Astrocyte of the hippocampus (primary cell): ENCODE measurements around the gene PSMA6.
A peak's percentile ranks its signal among the peaks of the same experiment; 100 is the strongest.
"Not testable (repeated sequence)": the region's sequence is repeated elsewhere in the genome, so short reads cannot be mapped to it uniquely, and the experiment has no call there.

ENCODE experiments used
- DNase-seq: peaks from one replicate; pipeline ENCODE4 v3.0.0; 2011; ENCODE audit warnings: low read depth, low spot score

The PSMA6 gene

DNA sequence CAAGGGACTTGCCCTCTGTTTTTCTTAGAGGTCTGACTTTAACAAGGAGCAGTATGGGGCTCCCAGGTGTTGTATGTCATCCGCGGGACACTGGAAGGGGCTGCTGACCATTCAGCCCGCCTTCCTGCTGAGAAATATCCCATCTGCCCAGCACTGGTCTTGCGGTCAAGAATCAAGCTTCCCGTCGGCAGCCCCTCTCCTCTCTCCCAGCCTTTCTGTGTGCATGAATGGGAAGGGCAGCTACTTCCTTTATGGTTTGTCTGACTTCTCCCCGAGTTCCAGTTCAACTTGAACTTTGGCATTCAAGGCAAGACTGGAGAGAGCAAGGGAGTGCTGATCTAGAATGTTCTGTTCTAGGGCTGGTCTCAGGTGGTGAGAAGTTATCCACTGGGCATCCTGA is 51.5 kb downstream of the PSMA6 start:
- no peak for DNase-seq

- no peak for DNase-seq
Measured at GRCh38 chr14:35344107-35344807, 52.1 kb downstream of the PSMA6 start.

- DNase-seq = no peak
Measured at GRCh38 chr14:35346738-35347322, 54.6 kb downstream of the PSMA6 start.

- DNase-seq = no peak
Measured at GRCh38 chr14:35347323-35348043, 55.3 kb downstream of the PSMA6 start.

DNA sequence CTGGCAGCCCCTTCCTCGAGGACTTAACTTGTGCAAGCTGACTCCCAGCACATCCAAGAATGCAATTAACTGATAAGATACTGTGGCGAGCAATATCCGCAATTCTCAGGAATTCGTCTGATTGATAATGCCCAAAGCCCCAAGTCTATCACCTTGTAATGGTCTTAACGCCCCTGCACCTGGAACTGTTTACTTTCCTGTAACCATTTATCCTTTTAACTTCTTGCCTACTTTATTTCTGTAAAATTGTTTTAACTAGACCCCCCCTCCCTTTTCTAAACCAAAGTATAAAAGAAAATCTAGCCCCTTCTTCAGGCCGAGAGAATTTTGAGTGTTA is 55.8 kb downstream of the PSMA6 start:
- not testable (repeated sequence) for DNase-seq

- no peak for DNase-seq
Measured at GRCh38 chr14:35349496-35350365, 57.5 kb downstream of the PSMA6 start.

GRCh38 chr14:35351497-35351896 is 59.3 kb downstream of the PSMA6 start:
- no peak for DNase-seq

- DNase-seq = no peak
Measured at GRCh38 chr14:35351897-35352273, 59.7 kb downstream of the PSMA6 start.

- no peak for DNase-seq
Measured at GRCh38 chr14:35352274-35353233, 60.4 kb downstream of the PSMA6 start.

DNA sequence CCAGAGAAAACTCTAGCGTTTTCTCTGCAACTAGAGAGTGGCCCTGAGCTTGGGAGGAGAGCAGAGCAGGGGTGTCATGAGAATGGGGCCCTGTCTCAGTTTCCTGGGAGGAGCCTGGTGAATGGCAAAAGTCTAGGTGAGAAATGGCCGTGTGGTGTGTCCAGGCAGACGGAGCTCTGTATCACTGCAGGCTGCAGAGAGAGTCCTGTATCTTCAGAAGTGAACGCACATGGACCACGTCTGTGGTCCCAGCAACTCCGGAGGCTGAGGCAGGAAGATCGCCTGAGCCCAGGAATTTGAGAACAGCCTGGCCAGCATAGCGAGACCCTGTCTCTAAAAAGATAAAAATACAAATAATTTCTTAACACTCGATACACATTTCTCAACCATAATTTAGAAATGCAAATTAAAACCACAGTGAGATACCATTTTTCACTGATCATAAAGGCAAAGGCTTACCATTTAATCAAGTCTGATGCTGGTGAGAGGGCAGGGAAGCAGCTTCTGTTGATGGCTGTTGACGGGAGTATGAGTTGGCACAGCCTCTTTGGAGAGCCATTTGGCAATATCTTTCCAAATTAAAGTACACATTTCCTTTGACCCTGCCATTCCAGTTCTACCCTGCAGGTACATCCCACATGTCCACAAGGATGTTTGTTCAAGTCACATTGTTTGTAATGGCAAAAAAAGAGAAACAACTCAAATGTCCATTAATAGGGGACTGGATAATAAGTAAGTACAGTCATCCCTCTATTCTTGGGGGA is 61.4 kb downstream of the PSMA6 start:
- no peak for DNase-seq

DNA sequence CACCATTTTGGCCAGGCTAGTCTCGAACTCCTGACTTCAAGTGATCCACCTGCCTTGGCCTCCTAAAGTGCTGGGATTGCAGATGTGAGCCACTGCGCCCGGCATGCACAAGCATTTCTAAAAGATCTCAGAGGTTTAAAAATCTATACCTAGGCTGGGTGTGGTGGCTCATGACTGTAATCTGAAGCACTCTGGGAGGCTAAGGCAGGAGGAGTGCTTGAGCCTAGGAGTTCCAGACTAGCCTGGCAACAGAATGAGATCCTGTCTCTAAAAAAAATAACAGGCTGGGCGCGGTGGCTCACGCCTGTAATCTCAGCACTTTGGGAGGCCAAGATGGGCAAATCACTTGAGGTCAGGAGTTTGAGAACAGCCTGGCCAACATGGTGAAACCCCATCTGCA is 63.1 kb downstream of the PSMA6 start:
- DNase-seq = not testable (repeated sequence)

DNA sequence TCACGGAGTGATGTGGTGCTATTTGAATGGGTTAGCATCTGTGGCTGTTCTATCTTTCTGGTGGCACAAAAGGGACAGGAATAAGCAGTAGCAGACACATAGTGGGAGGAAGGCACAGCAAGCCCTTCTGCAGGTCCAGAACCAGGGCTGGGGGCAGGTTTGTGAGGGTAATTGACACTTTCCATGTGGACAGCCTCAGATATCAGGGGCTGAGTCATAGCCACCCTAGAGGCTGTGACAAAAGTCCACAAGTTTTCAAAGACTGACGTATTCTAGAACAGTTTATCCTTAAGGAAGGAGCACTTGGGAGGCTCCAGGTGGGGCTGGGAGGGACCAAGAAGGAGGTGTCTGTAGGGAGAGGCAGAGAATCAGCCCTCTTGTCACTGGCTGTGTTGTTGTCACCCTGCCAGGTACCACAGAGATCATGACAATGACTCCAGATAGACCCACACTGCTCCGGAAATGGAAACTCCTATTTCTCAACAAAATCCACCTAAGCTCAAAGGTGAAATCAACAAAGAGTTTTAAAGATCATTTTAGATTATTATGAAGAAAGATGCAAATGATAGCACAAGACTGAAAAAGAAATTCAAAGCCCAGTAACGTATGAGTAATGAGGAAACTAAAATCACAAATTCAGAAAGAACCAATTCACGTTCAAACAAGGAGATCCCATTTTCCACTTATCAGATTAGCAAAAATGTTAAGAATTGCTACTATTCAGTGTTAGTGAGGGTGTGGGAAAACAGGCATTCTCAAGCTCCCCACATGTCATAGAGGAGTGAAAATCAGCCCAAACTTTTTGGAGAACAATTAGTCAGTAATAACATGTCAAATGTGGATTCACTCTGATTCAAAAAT is 64.0 kb downstream of the PSMA6 start:
- peak; percentile 73 for DNase-seq

DNA sequence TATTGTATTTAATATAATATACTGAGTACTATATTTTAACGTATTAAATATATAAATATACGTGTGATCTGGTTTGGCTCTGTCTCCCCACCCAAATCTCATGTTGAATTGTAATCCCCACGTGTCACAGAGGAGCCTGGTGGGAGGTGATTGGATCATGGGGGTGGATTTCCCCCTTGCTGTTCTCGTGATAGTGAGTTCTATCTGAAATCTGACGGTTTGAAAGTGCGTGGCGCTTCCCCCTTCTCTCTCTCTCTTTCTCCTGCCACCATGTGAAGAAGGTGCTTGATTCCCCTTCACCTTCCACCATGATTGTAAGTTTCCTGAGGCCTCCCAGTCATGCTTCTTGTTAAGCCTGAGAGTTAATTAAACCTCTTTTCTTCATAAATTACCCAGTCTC is 67.5 kb downstream of the PSMA6 start:
- not testable (repeated sequence) for DNase-seq

- no peak for DNase-seq
Measured at GRCh38 chr14:35361141-35361480, 68.9 kb downstream of the PSMA6 start.

DNA sequence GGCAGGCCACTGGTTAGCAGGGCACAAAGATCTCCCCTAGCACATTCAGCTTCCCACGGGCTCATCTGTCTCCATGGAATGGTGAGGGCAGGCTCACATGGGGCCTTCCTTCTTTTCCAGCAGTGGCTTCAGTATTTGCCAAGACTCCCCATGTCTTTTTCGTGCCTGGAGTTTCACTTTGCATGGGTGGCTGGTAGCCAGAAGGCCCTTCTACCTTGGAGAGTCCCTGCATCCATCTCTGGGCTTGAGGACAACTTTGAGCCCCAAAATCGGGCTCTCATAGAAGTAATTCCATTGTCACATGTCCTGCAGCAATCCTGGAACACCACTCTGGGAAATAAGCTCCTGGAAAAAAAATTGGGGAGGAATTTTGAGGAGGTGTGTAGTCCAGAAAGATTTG is 70.3 kb downstream of the PSMA6 start:
- no peak for DNase-seq

DNA sequence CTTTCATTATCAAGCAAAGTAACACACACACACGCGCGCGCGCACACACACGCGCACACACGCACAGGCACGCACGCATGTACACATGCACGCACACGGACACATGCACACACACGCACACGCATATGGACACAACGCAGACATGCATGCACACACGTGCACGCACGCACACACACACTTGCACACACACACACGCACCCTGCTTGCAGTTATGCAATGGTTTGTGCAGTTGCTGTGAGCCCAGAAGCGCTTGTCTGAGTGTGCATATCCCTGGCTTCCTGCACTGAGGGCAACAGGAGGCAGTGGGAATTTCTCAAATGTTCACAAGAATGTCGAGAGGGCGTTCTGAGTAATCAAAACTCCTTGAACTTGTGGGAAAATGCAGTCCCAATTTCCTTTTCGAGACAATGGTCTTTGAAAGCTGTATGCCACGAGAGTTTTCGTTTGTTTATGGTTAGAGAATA is 70.8 kb downstream of the PSMA6 start:
- DNase-seq = peak; percentile 68

DNA sequence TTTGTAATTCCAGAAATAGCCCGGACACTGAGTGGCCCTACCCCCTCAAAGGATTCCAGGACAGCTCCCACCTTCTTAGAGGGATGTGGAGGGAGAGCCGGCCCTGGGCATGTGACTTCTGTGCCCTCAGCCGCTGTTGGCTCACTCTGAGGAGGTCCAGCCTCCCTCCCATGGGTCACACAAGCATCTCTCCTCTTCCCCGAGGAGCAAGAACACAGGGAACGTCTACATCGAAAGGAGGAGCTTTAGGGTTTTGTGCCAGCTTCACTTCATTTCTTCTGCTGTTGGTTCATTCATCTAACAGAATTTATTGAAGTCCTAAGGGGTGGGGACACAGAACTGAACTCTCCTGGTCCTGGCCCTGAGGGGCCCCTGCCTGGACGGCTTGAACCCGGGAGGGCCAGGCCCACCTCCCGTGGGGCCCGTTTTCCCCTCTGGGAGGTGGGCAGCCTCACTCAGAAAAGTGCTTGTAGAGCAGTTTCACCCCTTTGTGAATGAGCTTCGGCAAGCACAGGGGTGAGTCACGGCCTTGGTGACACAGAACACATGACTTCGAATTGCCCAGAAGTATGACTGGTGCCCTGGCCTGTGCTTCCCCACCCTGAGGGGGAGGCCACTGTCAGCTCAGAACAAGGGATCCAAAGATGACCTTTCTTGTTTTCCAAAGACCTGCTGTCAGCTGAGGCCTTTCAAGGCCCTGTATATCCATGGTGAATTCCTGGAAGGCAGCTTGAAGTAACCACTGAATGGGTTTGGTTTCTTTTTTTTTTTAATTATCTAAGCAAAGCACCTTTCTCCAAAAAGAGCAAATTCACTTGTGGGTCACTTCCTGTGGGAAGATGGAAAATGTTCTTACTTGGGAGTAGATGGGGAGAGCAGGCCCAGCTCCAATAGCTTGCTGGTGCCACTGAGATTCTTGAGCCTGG is 73.2 kb downstream of the PSMA6 start:
- DNase-seq = peak; percentile 87

DNA sequence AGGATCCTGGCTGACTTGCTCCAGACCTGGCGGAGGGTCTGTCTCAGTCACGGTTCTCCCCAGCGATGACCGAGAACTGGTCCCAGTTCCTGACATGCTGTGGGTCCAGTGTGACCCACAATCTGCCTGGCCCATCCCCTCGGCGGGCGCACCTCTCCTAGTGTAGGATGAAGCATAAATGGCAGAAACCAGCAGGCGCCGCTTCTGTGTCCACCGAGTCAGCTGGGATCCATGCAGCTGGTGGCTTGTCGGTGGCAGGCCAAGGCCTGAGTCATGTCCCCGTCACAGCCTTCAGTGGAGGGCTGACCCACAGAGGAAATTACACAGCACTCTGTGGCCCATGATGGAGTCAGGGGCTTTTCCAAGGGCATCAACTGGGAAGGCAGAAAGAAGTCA is 73.9 kb downstream of the PSMA6 start:
- peak; percentile 58 for DNase-seq
